H1 (cell line): ENCODE results near the gene ZNF18. TPM values are rescaled to one million over a fixed set of nuclear protein-coding genes. Genes with fewer than 3 reads are reported as not detected.
A peak's percentile ranks its signal among the peaks of the same experiment; 100 is the strongest.

Experiments
- CTCF ChIA-PET: fragments of 300-600 bp; sonication (Branson Sonifier 250); formaldehyde crosslinking; loops from one replicate; lab custom pipeline; 2021; ENCODE audit not compliant: partially characterized antibody; lab: Charles Lee
- POLR2A ChIA-PET: fragments of 300-600 bp; sonication (Branson Sonifier 250); formaldehyde crosslinking; loops from one replicate; lab custom pipeline; 2021; ENCODE audit warnings: inconsistent platforms; ENCODE audit not compliant: partially characterized antibody; lab: Charles Lee
- DNase-seq, 2 experiments: peaks; one replicate each; pipeline versions ENCODE4 v3.0.0 to v3.0.0-alpha.2; 2010 to 2022; ENCODE audit warnings: low spot score in 2 of 2, low read depth in 1 of 2, mixed read lengths in 1 of 2
- FAIRE-seq: peaks from 2 replicates; lab custom pipeline; 2011; peaks lifted over from hg19 to GRCh38; lab: Jason Lieb, UNC
- H2AFZ ChIP-seq: 2 replicates; pipeline ENCODE4 v1.8.1; 2012; ENCODE audit warnings: low read length, inconsistent platforms
- H2AK5ac ChIP-seq: 2 replicates; pipeline ENCODE4 v1.6.1; 2013; ENCODE audit warnings: low read depth, low read length
- H2BK120ac ChIP-seq: replicated peaks from 2 replicates; pipeline ENCODE3; 2013; ENCODE audit warnings: low read depth, low read length, inconsistent platforms
- H2BK12ac ChIP-seq: 2 replicates; pipeline ENCODE4 v1.6.1; 2013; ENCODE audit warnings: low read depth, low read length
- H2BK15ac ChIP-seq: 2 replicates; pipeline ENCODE4 v1.6.1; 2013; ENCODE audit warnings: low read length
- H2BK20ac ChIP-seq: 2 replicates; pipeline ENCODE4 v1.6.1; 2013; ENCODE audit warnings: low read length
- H2BK5ac ChIP-seq: 2 replicates; pipeline ENCODE4 v1.6.1; 2013; ENCODE audit warnings: low read depth, low read length
- H3K14ac ChIP-seq: 2 replicates; pipeline ENCODE4 v1.6.1; 2013; ENCODE audit warnings: inconsistent platforms; ENCODE audit not compliant: insufficient read length
- H3K18ac ChIP-seq: 2 replicates; pipeline ENCODE4 v1.6.1; 2013; ENCODE audit warnings: low read length; ENCODE audit errors: extremely low read depth
- H3K23ac ChIP-seq: 2 replicates; pipeline ENCODE4 v1.6.1; 2013; ENCODE audit warnings: inconsistent platforms; ENCODE audit not compliant: insufficient read length
- H3K23me2 ChIP-seq: 2 replicates; pipeline ENCODE4 v1.6.1; 2013; ENCODE audit warnings: low read depth, low read length
- H3K27ac ChIP-seq: 2 replicates; pipeline ENCODE4 v1.6.1; 2011; ENCODE audit warnings: low read depth, low read length, inconsistent platforms
- H3K27me3 ChIP-seq, 4 experiments: replicated peaks in 1 of 4; 1 replicate in 1 of 4; 2 replicates in 3 of 4; pipeline versions ENCODE4 v1.6.1 to v1.8.1; 2011 to 2013; ENCODE audit warnings: low read length in 3 of 4, mild to moderate bottlenecking in 3 of 4, inconsistent platforms in 2 of 4, mixed read lengths in 2 of 4, moderate library complexity in 1 of 4; ENCODE audit not compliant: control insufficient read depth in 3 of 4, insufficient read depth in 3 of 4; ENCODE audit errors: extremely low read depth in 1 of 4
- H3K36me3 ChIP-seq, 4 experiments: 2 replicates each; pipeline versions ENCODE4 v1.6.1 to v1.8.1; 2011 to 2013; ENCODE audit warnings: mild to moderate bottlenecking in 4 of 4, low read length in 3 of 4, moderate library complexity in 2 of 4, control low read depth in 1 of 4, inconsistent platforms in 1 of 4; ENCODE audit not compliant: insufficient read depth in 4 of 4, control insufficient read depth in 2 of 4
- H3K4ac ChIP-seq: replicated peaks from 2 replicates; pipeline ENCODE3; 2013; ENCODE audit warnings: low read length, low read depth, mixed read lengths, inconsistent platforms; ENCODE audit not compliant: insufficient read length
- H3K4me1 ChIP-seq, 4 experiments: replicated peaks in 1 of 4; 1 replicate in 1 of 4; 2 replicates in 3 of 4; pipeline versions ENCODE4 v1.6.1 to v1.8.1; 2011 to 2013; ENCODE audit warnings: low read length in 3 of 4, inconsistent platforms in 2 of 4, mixed read lengths in 1 of 4; ENCODE audit not compliant: insufficient read depth in 4 of 4, control insufficient read depth in 3 of 4
- H3K4me2 ChIP-seq, 2 experiments: 2 replicates each; pipeline versions ENCODE4 v1.6.1 to v1.8.1; 2011 to 2013; ENCODE audit warnings: low read depth in 2 of 2, low read length in 2 of 2, control low read depth in 1 of 2, inconsistent platforms in 1 of 2, mild to moderate bottlenecking in 1 of 2; ENCODE audit not compliant: insufficient read depth in 1 of 2
- H3K4me3 ChIP-seq, 4 experiments: fragments of 200-600, 300-600 bp in 1 of 4; sonication (generic), shearing (Covaris generic), sonication (Bioruptor Twin) in 1 of 4; 2 replicates each; pipeline versions ENCODE4 v1.5.1 to v1.8.1; 2011 to 2016; ENCODE audit warnings: low read length in 4 of 4, low read depth in 3 of 4, control low read depth in 2 of 4, inconsistent platforms in 2 of 4, mild to moderate bottlenecking in 2 of 4, mixed read lengths in 1 of 4, moderate library complexity in 1 of 4; ENCODE audit not compliant: insufficient read depth in 2 of 4; ENCODE audit errors: extremely low read depth in 1 of 4
- H3K56ac ChIP-seq: replicated peaks from 2 replicates; pipeline ENCODE3; 2013; ENCODE audit warnings: low read depth, mild to moderate bottlenecking, mixed read lengths, low read length, inconsistent platforms; ENCODE audit not compliant: insufficient read length
- H3K79me1 ChIP-seq: 2 replicates; pipeline ENCODE4 v1.6.1; 2013; ENCODE audit warnings: low read depth, low read length, control low read depth
- H3K79me2 ChIP-seq, 2 experiments: 2 replicates each; pipeline versions ENCODE4 v1.6.1 to v1.8.1; 2012 to 2013; ENCODE audit warnings: low read length in 2 of 2, mild to moderate bottlenecking in 2 of 2, inconsistent platforms in 1 of 2; ENCODE audit not compliant: insufficient read depth in 2 of 2, control insufficient read depth in 1 of 2
- H3K9ac ChIP-seq, 4 experiments: replicated peaks in 1 of 4; 1 replicate in 1 of 4; 2 replicates in 3 of 4; pipeline versions ENCODE4 v1.6.1 to v1.8.1; 2011 to 2013; ENCODE audit warnings: low read depth in 3 of 4, low read length in 3 of 4, control low read depth in 2 of 4, mild to moderate bottlenecking in 2 of 4, moderate library complexity in 2 of 4, inconsistent platforms in 1 of 4; ENCODE audit errors: extremely low read depth in 1 of 4
- H3K9me3 ChIP-seq, 2 experiments: 2 replicates each; pipeline versions ENCODE4 v1.6.1 to v1.8.1; 2012 to 2013; ENCODE audit warnings: mild to moderate bottlenecking in 2 of 2, moderate library complexity in 2 of 2, control low read depth in 1 of 2, inconsistent platforms in 1 of 2, low read depth in 1 of 2, low read length in 1 of 2, mixed read lengths in 1 of 2; ENCODE audit not compliant: insufficient read depth in 2 of 2
- H4K20me1 ChIP-seq, 2 experiments: replicated peaks in 1 of 2; 2 replicates each; pipeline versions ENCODE3 to v1.8.1; 2011 to 2013; ENCODE audit warnings: inconsistent platforms in 2 of 2, low read length in 2 of 2, mild to moderate bottlenecking in 1 of 2; ENCODE audit not compliant: insufficient read depth in 2 of 2, control insufficient read depth in 1 of 2
- H4K5ac ChIP-seq: 2 replicates; pipeline ENCODE4 v1.6.1; 2013; ENCODE audit warnings: low read length, low read depth, mixed read lengths, inconsistent platforms; ENCODE audit not compliant: insufficient read length
- H4K8ac ChIP-seq: 2 replicates; pipeline ENCODE4 v1.8.0; 2013; ENCODE audit warnings: mild to moderate bottlenecking, moderate library complexity, low read length, inconsistent platforms; ENCODE audit not compliant: insufficient read depth; ENCODE audit errors: extremely low read depth
- H4K91ac ChIP-seq: replicated peaks from 2 replicates; pipeline ENCODE3; 2013; ENCODE audit warnings: low read length, mixed read lengths, inconsistent platforms; ENCODE audit not compliant: insufficient read length
- BACH1 ChIP-seq: IDR thresholded peaks from 2 replicates; pipeline ENCODE4 v1.6.1; 2012; ENCODE audit warnings: low read length, improper control_type of control experiment
- CBX8 ChIP-seq: fragments of 300-800, 300-1000 bp; sonication (generic); IDR thresholded peaks from 2 replicates; pipeline ENCODE4 v1.7.1; 2016; ENCODE audit warnings: low read depth, low read length, borderline replicate concordance
- CTBP2 ChIP-seq: IDR thresholded peaks from 2 replicates; pipeline ENCODE4 v1.7.0; 2011; ENCODE audit warnings: borderline replicate concordance, mild to moderate bottlenecking, moderate library complexity, mixed read lengths, low read length; ENCODE audit not compliant: insufficient read depth, insufficient read length
- CTCF ChIP-seq, 3 experiments: IDR thresholded peaks; 1 replicate in 2 of 3; 2 replicates in 1 of 3; pipeline versions ENCODE4 v1.5.1 to v1.6.1; 2011; ENCODE audit warnings: low read length in 3 of 3, mild to moderate bottlenecking in 3 of 3, inconsistent platforms in 2 of 3, low read depth in 1 of 3, moderate library complexity in 1 of 3; ENCODE audit not compliant: insufficient read depth in 1 of 3; ENCODE audit errors: control extremely low read depth in 1 of 3
- HDAC2 ChIP-seq, 2 experiments: fragments of 300-600 bp in 1 of 2; sonication (generic) in 1 of 2; IDR thresholded peaks; 2 replicates each; pipeline ENCODE4 v1.6.1; 2011 to 2012; ENCODE audit warnings: low read depth in 2 of 2, low read length in 2 of 2, mild to moderate bottlenecking in 2 of 2, moderate library complexity in 2 of 2, borderline replicate concordance in 1 of 2, inconsistent platforms in 1 of 2
- JUN ChIP-seq: IDR thresholded peaks from 2 replicates; pipeline ENCODE4 v1.6.1; 2011; ENCODE audit warnings: low read depth, mild to moderate bottlenecking, improper control_type of control experiment, low read length
- JUND ChIP-seq: IDR thresholded peaks from 2 replicates; pipeline ENCODE4 v1.6.1; 2011; ENCODE audit warnings: mild to moderate bottlenecking, improper control_type of control experiment, low read length
- SRF ChIP-seq: IDR thresholded peaks from 2 replicates; pipeline ENCODE4 v1.6.1; 2011; ENCODE audit warnings: mild to moderate bottlenecking, low read depth, low read length, moderate library complexity
- TAF7 ChIP-seq: optimal IDR thresholded peaks from 2 replicates; pipeline ENCODE3; 2011; ENCODE audit warnings: low read depth, mild to moderate bottlenecking, inconsistent platforms, low read length, moderate library complexity, borderline replicate concordance
- YY1 ChIP-seq: IDR thresholded peaks from 2 replicates; pipeline ENCODE4 v1.6.1; 2011; ENCODE audit warnings: low read depth, mild to moderate bottlenecking, low read length
- ZNF274 ChIP-seq: IDR thresholded peaks from 2 replicates; pipeline ENCODE4 v1.7.0; 2012; ENCODE audit warnings: low read length, borderline replicate concordance; ENCODE audit errors: extremely low read depth
- whole genome bisulfite sequencing, 2 experiments: shearing (Covaris generic) in 1 of 2; methylation state at CpG; one replicate each; pipeline versions ENCODE4 v1.1.6 to v1.1.7; 2013 to 2015; ENCODE audit warnings: low lambda C conversion rate in 2 of 2, mixed read lengths in 2 of 2, inconsistent platforms in 1 of 2, low coverage in 1 of 2, missing lambda C conversion rate in 1 of 2; ENCODE audit not compliant: insufficient replicate concordance in 2 of 2, insufficient coverage in 1 of 2, insufficient read length in 1 of 2; ENCODE audit errors: extremely low coverage in 1 of 2, missing lambda C conversion rate in 1 of 2; 5-methylcytosine and 5-hydroxymethylcytosine counted together
- polyA plus RNA-seq, 7 experiments: library from polyadenylated mRNA; depleted of rRNA in 3 of 7; stranded (reverse) in 5 of 7; unstranded in 2 of 7; fragments of >200 nt in 5 of 7; fragments of 200-250 nt in 2 of 7; gene quantifications; 1 replicate in 5 of 7; 2 replicates in 1 of 7; 4 replicates in 1 of 7; pipeline versions ENCODE4 v1.2.1 to v1.2.3, GENCODE V29; 2011 to 2013; ENCODE audit warnings: missing spikeins in 2 of 7, mixed read lengths in 2 of 7
- total RNA-seq: library from RNA; stranded (reverse); fragmentation: NEBNext Ultra II Directional; extraction: Animal tissue kit (Norgen Biotek cat#: 25700); gene quantifications from 2 replicates; pipeline ENCODE4 v1.2.1, GENCODE V29; 2021

ZNF18 gene
- total and polyA plus RNA-seq, 2 of the 8 experiments (the other 6 are each of a cell fraction or from before 2014, with no cell fraction given), result 3.0 to 9.9 TPM

GRCh38 chr17:11928436-11928835 lies 68.8 kb downstream of the ZNF18 start:
- DNase-seq (no peak), FAIRE-seq (no peak)
- no peak overlapping the region for H4K91ac ChIP-seq
- H3K23ac ChIP-seq, result no peak overlapping the region
- no peak overlapping the region for H4K5ac ChIP-seq
- no peak overlapping the region for H2BK20ac ChIP-seq
- H3K14ac ChIP-seq, result no peak overlapping the region
- POLR2A ChIA-PET, result no interaction called here
- no peak overlapping the region; a peak in 1 of 8 replicates for H3K4me3 ChIP-seq
- H2BK15ac ChIP-seq, result no peak overlapping the region
- H2BK12ac ChIP-seq, result peak overlapping the region; percentile 65; the same call in 1 of the 2 replicates
- CTCF ChIA-PET, result interaction anchor here (0.7 to 7.5 kb wide), 6 partner anchors 9 to 1191 kb away, joined by 3 to 51 read pairs (median 4); no protein-coding TSS in a partner anchor
- no peak overlapping the region for H3K56ac ChIP-seq
- no peaks in the 10 kb centered on the region for H3K36me3 ChIP-seq
- H3K4me1 ChIP-seq, result peaks cover 0 to 4% (median 2%) of the 10 kb centered on the region in 4 experiments; a peak in 3 of 7 replicates
- H3K27ac ChIP-seq, result no peak overlapping the region
- H2BK5ac ChIP-seq, result no peak overlapping the region
- H3K27me3 ChIP-seq, result no peaks in the 10 kb centered on the region
- H3K23me2 ChIP-seq, result no peaks in the 10 kb centered on the region
- no peak overlapping the region for H4K8ac ChIP-seq
- H3K18ac ChIP-seq, result no peak overlapping the region
- WGBS, 2 experiments, result 60% methylated on average over 4 of the region's 4 CpGs; no CpG with 5 or more reads in 1 of the 2 experiments
- H2AK5ac ChIP-seq, result no peak overlapping the region
- no peaks in the 10 kb centered on the region; a peak in 1 of 4 replicates for H3K9me3 ChIP-seq
- no peaks in the 10 kb centered on the region for H3K79me1 ChIP-seq
- H2AFZ ChIP-seq, result peak overlapping the region; percentile 7; the same call in 1 of the 2 replicates
- H4K20me1 ChIP-seq, result no peaks in the 10 kb centered on the region
- peak overlapping the region in 1 of 2 experiments; percentile 43; a peak in 2 of 4 replicates for H3K4me2 ChIP-seq
- no peak overlapping the region for H3K4ac ChIP-seq
- no peak overlapping the region for H2BK120ac ChIP-seq
- H3K9ac ChIP-seq, result no peak overlapping the region
- H3K79me2 ChIP-seq, result no peaks in the 10 kb centered on the region
- TF ChIP-seq BACH1 (no peak), SRF (no peak), JUND (no peak), JUN (no peak), HDAC2 (IDR thresholded peaks at IDR 0.05; ENCODE audit: borderline replicate concordance in 1 of 2, low read depth in 2 of 2, low read length in 2 of 2) (no peak), ZNF274 (no peak), TAF7 (no peak), YY1 (no peak), CBX8 (no peak), CTBP2 (no peak), CTCF (IDR thresholded peaks at IDR 0.05; ENCODE audit: control extremely low read depth in 1 of 3, insufficient read depth in 1 of 3, low read depth in 1 of 3, low read length in 3 of 3) (no peak)
